NCI-H1105 treated with DMSO at 0.1 percent for 48 hours (cell line): ENCODE results near the gene CD300E.
"Not testable (repeated sequence)": the region's sequence is repeated elsewhere in the genome, so short reads cannot be mapped to it uniquely, and the experiment has no call there.

Source experiments
- DNase-seq: peaks from one replicate; lab custom pipeline; 2025; lab: John Stamatoyannopoulos, UW

The CD300E gene

GRCh38 chr17:74635418-74635817 is 11.9 kb upstream of the CD300E start:
- no peak for DNase-seq

GRCh38 chr17:74633326-74633725 is 9.8 kb upstream of the CD300E start:
- no peak for DNase-seq

GRCh38 chr17:74632617-74633016 is 9.1 kb upstream of the CD300E start:
- no peak for DNase-seq

GRCh38 chr17:74631468-74632450 is 8.2 kb upstream of the CD300E start:
- no peak for DNase-seq

GRCh38 chr17:74630251-74630650 is 6.7 kb upstream of the CD300E start:
- DNase-seq, result not testable (repeated sequence)

- no peak for DNase-seq
These were observed 2.1 kb upstream of the CD300E start for GRCh38 chr17:74625661-74626060.

GRCh38 chr17:74624131-74624530 is 593 bp upstream of the CD300E start:
- DNase-seq, result no peak

- no peak for DNase-seq
These were observed 4.4 kb downstream of the CD300E start for GRCh38 chr17:74619077-74619673.

GRCh38 chr17:74618451-74618850 is 5.1 kb downstream of the CD300E start:
- no peak for DNase-seq

GRCh38 chr17:74616696-74617095 is 6.8 kb downstream of the CD300E start:
- no peak for DNase-seq

GRCh38 chr17:74612046-74612445 is 11.5 kb downstream of the CD300E start:
- no peak for DNase-seq

- DNase-seq, result no peak
These were observed 13.4 kb downstream of the CD300E start for GRCh38 chr17:74610108-74610507.

- no peak for DNase-seq
These were observed 15.0 kb downstream of the CD300E start for GRCh38 chr17:74608511-74608910.

- no peak for DNase-seq
These were observed 16.3 kb downstream of the CD300E start for GRCh38 chr17:74607221-74607620.

- no peak for DNase-seq
These were observed 17.5 kb downstream of the CD300E start for GRCh38 chr17:74606050-74606449.

GRCh38 chr17:74605361-74605760 is 18.2 kb downstream of the CD300E start:
- no peak for DNase-seq

GRCh38 chr17:74604761-74605160 is 18.8 kb downstream of the CD300E start:
- no peak for DNase-seq

GRCh38 chr17:74604200-74604599 is 19.3 kb downstream of the CD300E start:
- DNase-seq, result no peak

- no peak for DNase-seq
These were observed 19.8 kb downstream of the CD300E start for GRCh38 chr17:74603746-74604145.

GRCh38 chr17:74603037-74603635 is 20.4 kb downstream of the CD300E start:
- no peak for DNase-seq

GRCh38 chr17:74601944-74602572 is 21.5 kb downstream of the CD300E start:
- no peak for DNase-seq

GRCh38 chr17:74599448-74599939 is 24.0 kb downstream of the CD300E start:
- DNase-seq, result no peak
